Activated CD4-positive, alpha-beta memory T cell treated with anti-CD3 and anti-CD28 coated beads, Interleukin-2, amount 10 ng/mL, durations not matched to agents 7 days and 5 days (primary cell): ENCODE data around the gene PHF21A. TPM values are rescaled to one million over a fixed set of nuclear protein-coding genes. Genes with fewer than 3 reads are reported as not detected.

Experiments used
- CTCF ChIA-PET: fragments of 350-600 bp; sonication (Branson Sonifier 250); formaldehyde crosslinking; loops from one replicate; lab custom pipeline; 2021; ENCODE audit warnings: antibody characterized with exemption, inconsistent platforms; lab: Charles Lee
- POLR2A ChIA-PET: fragments of 350-600 bp; sonication (Branson Sonifier 250); formaldehyde crosslinking; loops from one replicate; lab custom pipeline; 2021; ENCODE audit warnings: antibody characterized with exemption; lab: Charles Lee
- DNase-seq: peaks from one replicate; pipeline ENCODE4 v3.0.0-alpha.2; 2020
- H3K27ac Mint-ChIP-seq: one replicate; pipeline ENCODE4 v1.8.0; 2021; ENCODE audit warnings: mild to moderate bottlenecking, mixed read lengths
- H3K27me3 Mint-ChIP-seq: one replicate; pipeline ENCODE4 v1.8.0; 2021; ENCODE audit warnings: mixed read lengths
- H3K36me3 Mint-ChIP-seq: one replicate; pipeline ENCODE4 v1.8.0; 2021; ENCODE audit warnings: low read depth, mixed read lengths
- H3K4me1 Mint-ChIP-seq: one replicate; pipeline ENCODE4 v1.8.0; 2021; ENCODE audit warnings: mixed read lengths
- H3K4me3 Mint-ChIP-seq: one replicate; pipeline ENCODE4 v1.8.0; 2021; ENCODE audit warnings: mild to moderate bottlenecking, mixed read lengths
- H3K9me3 Mint-ChIP-seq: one replicate; pipeline ENCODE4 v1.8.0; 2021; ENCODE audit warnings: mixed read lengths
- total RNA-seq, 2 experiments: library from RNA; stranded (reverse); gene quantifications; one replicate each; pipeline ENCODE4 v1.2.3, GENCODE V29; 2021

The PHF21A gene
- total RNA-seq, 2 experiments from 2014 or later = 52.6 to 56.9 TPM

DNA sequence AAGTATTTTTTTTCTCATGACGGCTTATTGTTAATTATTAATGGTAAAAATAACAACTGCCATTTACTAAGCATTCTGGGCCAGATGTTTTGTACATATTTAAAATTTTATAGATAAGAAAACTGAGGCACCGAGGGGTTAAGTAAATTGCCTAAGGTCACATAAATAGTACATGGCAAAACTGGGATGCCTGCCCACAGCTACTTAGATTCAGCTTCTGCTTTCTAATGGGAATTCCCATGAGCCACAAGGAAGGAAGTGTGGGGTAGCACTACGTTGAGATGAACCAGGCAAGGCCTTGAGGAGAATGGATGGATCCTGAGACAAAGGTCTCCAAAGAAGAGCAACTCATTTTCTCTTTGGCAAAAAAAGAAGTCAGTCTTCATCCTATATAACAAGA, 11.9 kb upstream of the PHF21A start:
- H3K4me1 Mint-ChIP-seq = no peaks in the 10 kb centered on the region
- no peak overlapping the region for H3K27ac Mint-ChIP-seq
- no peak overlapping the region for H3K4me3 Mint-ChIP-seq
- ChIA-PET CTCF (no interaction called here), POLR2A (no interaction called here)
- H3K9me3 Mint-ChIP-seq = no peaks in the 10 kb centered on the region
- DNase-seq = no peak
- H3K27me3 Mint-ChIP-seq = peaks cover 9% of the 10 kb centered on the region
- H3K36me3 Mint-ChIP-seq = no peaks in the 10 kb centered on the region

DNA sequence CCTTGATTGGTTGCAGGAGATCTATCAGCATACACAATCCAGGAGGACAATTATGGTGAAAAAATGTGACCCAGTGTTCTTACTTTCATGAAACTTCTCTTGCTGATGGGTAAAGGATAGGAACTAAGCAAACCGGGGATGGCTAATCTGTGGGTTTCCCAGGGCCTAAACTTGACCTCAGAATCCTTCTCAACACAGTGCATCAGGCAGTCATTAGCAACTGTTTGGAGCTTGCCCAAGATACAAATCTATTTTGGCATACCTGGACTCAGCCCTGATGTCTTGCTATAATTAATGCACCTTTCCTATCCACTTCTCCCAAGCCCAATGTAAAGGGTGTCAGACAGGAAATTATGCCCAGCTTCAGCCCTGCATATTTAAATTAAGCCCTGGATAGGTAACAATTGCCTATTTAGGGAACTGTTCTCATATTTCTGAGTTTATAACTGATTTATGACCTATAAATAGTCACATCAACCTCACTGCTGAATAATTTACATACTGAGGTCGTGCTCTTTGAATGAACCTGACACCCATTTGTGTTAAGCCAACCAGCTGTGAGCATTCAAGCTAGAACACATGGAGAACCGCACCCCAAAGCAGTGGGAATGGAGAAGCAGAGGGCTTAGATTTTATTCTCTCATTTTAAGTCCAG, 9.2 kb upstream of the PHF21A start:
- H3K36me3 Mint-ChIP-seq = no peaks in the 10 kb centered on the region
- DNase-seq = no peak
- no peak overlapping the region for H3K4me3 Mint-ChIP-seq
- peaks cover 15% of the 10 kb centered on the region for H3K4me1 Mint-ChIP-seq
- ChIA-PET POLR2A (no interaction called here), CTCF (no interaction called here)
- H3K9me3 Mint-ChIP-seq = no peaks in the 10 kb centered on the region
- H3K27ac Mint-ChIP-seq = no peak overlapping the region
- H3K27me3 Mint-ChIP-seq = peaks cover 9% of the 10 kb centered on the region

DNA sequence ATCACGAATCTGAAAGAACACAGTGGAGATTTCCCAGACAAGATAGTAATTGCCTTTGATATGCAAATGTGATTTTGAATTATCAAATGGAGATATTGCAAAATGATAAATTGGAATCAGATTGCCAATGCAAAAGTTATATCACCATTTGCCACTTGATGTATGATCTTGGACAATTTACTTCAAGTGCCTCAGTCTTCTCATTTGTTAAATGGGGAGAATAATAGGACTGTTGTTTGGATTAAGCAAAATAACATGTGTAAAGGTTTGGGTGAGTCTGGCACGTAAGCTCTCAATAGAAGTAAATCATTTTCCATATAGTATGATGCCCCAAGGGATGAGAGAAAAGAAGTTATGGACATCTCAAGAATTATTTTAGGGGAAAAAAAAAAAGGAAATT, 7.9 kb upstream of the PHF21A start:
- POLR2A ChIA-PET = interaction anchor here (0.9 kb wide), 1 partner anchor 13 kb away, joined by 3 read pairs; no protein-coding TSS in a partner anchor
- no peaks in the 10 kb centered on the region for H3K36me3 Mint-ChIP-seq
- peaks cover 4% of the 10 kb centered on the region for H3K27me3 Mint-ChIP-seq
- H3K4me3 Mint-ChIP-seq = no peak overlapping the region
- H3K27ac Mint-ChIP-seq = no peak overlapping the region
- H3K4me1 Mint-ChIP-seq = peaks cover 15% of the 10 kb centered on the region
- no peaks in the 10 kb centered on the region for H3K9me3 Mint-ChIP-seq
- no peak for DNase-seq
- CTCF ChIA-PET = no interaction called here

DNA sequence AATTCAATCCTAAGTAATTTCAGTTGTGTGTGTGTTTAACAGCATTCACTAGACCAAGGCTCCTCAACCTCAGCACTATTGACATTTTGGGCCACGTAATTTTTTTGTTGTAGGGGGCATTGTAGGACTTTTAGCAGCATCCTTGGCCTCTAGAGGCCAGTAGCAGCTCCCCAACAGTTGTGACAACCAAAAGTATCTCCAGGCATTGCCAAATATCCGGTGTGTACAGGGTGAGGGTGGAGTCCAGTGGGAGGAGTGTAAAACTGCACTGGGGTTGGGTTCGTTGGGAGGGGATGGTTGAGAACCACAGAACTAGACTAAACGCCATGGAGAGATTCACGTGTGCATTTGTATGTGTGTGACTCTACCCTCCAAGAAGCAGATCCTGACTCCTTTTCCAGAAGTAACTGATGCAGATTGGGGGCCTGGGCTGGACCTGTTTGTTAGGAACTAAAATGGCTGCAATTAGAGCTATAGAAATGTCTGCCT, 5.9 kb upstream of the PHF21A start:
- no peaks in the 10 kb centered on the region for H3K36me3 Mint-ChIP-seq
- peak overlapping the region; percentile 72 for H3K27ac Mint-ChIP-seq
- H3K9me3 Mint-ChIP-seq = no peaks in the 10 kb centered on the region
- H3K4me3 Mint-ChIP-seq = no peak overlapping the region
- ChIA-PET CTCF (interaction anchor here (0.9 to 2.3 kb wide), 6 partner anchors 9 to 209 kb away, joined by 3 to 14 read pairs (median 3); partner anchors contain the start of gene PEX16), POLR2A (interaction anchor here (1.0 to 1.3 kb wide), 3 partner anchors 10 to 323 kb away, joined by 3 to 4 read pairs (median 4); no protein-coding TSS in a partner anchor)
- H3K4me1 Mint-ChIP-seq = peaks cover 24% of the 10 kb centered on the region
- peak; percentile 79 for DNase-seq
- peaks cover 4% of the 10 kb centered on the region for H3K27me3 Mint-ChIP-seq

DNA sequence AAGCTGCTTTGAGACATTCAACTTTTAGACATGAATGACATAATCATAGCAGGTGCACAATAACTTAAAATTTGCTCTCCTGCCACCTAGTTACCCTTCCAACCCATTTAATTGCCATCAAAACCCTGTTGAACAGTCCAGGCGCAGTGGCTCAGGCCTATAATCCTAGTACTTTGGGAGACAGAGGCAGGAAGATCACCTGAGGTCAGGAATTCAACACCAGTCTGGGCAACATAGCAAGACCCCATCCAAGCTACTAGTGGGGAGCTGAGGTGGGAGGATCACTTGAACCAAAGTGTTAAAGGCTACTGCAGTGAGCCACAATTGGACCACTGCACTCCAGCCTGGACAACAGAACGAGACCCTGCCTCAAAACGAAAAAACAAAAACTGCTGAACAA, 4.0 kb upstream of the PHF21A start:
- CTCF ChIA-PET = interaction anchor here (1.2 to 1.3 kb wide), 3 partner anchors 9 to 114 kb away, joined by 3 to 5 read pairs (median 3); no protein-coding TSS in a partner anchor
- Mint-ChIP-seq H3K4me3 (no peak overlapping the region), H3K36me3 (no peaks in the 10 kb centered on the region), H3K27me3 (no peaks in the 10 kb centered on the region), H3K9me3 (no peaks in the 10 kb centered on the region), H3K27ac (no peak overlapping the region), H3K4me1 (peaks cover 24% of the 10 kb centered on the region)
- DNase-seq = no peak
- POLR2A ChIA-PET = interaction anchor here (2.5 kb wide), 1 partner anchor 9 kb away, joined by 13 read pairs; no protein-coding TSS in a partner anchor

DNA sequence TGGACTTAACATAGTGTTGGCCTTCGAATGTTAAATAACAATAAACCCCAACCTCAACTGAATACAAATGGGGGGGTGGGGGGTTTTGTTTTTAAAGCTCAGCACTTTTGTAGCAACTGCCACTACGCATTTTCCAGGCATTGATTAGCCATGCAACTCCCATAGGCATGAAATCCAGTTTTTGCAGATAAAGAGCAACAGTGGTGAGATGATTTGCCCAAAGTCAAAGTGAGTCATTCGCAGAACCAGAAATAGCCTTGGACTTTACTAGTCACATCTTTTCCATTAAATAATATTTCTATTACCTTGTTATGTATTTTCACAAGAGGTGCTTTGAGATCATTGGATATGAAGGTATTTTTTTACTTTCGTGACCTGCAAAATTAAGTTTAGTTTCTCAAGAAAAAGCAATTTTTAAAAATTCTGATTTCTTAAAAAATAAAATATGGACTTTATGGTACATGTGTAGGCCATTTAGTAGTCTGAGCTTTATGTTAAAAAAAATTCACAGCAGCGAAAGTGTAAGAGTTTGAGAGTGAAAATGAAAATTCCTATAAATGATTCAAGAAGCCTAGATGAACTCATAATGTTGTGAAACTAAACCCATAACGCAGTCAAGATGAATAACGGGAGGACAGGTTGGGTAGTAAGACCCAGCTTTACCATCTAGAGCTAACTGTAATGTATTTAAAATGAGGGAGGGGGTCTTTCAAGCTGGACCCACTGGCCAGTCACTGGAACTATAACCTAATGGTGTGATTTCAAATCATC, 1.9 kb upstream of the PHF21A start:
- no peaks in the 10 kb centered on the region for H3K9me3 Mint-ChIP-seq
- H3K27ac Mint-ChIP-seq = no peak overlapping the region
- peak overlapping the region; percentile 51 for H3K4me3 Mint-ChIP-seq
- H3K4me1 Mint-ChIP-seq = peaks cover 39% of the 10 kb centered on the region
- DNase-seq = no peak
- peaks cover 6% of the 10 kb centered on the region for H3K36me3 Mint-ChIP-seq
- POLR2A ChIA-PET = interaction anchor here (1.0 to 2.5 kb wide), 3 partner anchors 10 to 226 kb away, joined by 3 to 8 read pairs (median 3); no protein-coding TSS in a partner anchor
- CTCF ChIA-PET = interaction anchor here (0.6 to 1.8 kb wide), 5 partner anchors 65 to 280 kb away, joined by 3 to 14 read pairs (median 4); no protein-coding TSS in a partner anchor
- no peaks in the 10 kb centered on the region for H3K27me3 Mint-ChIP-seq

DNA sequence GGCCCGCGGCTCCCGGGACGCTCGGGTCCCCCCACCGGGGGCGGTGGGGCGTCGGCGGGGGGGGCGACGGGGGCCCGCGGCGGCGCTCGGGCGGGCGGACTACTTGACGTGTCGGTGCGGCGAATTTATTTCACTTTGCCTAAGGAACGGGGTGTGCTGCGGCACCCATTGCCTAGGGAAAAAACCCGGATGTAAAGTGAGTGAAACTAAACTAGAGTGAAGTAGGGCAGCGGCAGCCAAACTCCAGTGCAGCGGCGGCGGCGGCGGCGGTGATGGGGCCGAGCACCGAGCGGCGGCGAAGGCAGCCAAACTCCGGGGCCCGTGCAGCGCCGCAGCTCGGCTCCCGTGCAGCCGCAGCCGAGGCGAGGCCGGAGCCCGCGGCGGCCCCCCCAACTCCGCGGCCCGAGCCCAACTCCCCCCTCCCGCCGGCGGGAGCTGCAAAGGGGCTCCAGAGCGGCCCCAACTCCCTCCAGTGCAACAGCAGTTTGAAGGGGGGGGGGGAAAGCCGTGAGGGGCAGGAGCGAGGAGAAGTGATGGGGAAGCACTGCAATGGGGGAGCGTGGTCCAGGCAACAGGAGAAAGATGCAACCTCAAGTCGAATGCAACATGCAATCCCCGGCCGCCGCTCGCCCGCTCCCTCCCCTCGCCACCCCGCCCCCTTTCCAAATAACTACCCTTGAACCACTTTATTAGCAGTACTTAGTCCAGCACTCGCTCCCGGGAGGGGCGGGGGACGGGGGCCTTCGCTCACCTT, 647 bp upstream of the PHF21A start:
- no peaks in the 10 kb centered on the region for H3K27me3 Mint-ChIP-seq
- no peaks in the 10 kb centered on the region for H3K9me3 Mint-ChIP-seq
- H3K36me3 Mint-ChIP-seq = peaks cover 6% of the 10 kb centered on the region
- ChIA-PET CTCF (interaction anchor here (0.8 to 1.8 kb wide), 3 partner anchors 117 to 186 kb away, joined by 3 to 14 read pairs (median 3); no protein-coding TSS in a partner anchor), POLR2A (interaction anchor here (0.6 to 2.5 kb wide), 5 partner anchors 18 to 227 kb away, joined by 3 to 8 read pairs (median 3); no protein-coding TSS in a partner anchor)
- H3K4me3 Mint-ChIP-seq = peak overlapping the region; percentile 89
- peak; percentile 80 for DNase-seq
- H3K27ac Mint-ChIP-seq = peak overlapping the region; percentile 89
- H3K4me1 Mint-ChIP-seq = peaks cover 41% of the 10 kb centered on the region

DNA sequence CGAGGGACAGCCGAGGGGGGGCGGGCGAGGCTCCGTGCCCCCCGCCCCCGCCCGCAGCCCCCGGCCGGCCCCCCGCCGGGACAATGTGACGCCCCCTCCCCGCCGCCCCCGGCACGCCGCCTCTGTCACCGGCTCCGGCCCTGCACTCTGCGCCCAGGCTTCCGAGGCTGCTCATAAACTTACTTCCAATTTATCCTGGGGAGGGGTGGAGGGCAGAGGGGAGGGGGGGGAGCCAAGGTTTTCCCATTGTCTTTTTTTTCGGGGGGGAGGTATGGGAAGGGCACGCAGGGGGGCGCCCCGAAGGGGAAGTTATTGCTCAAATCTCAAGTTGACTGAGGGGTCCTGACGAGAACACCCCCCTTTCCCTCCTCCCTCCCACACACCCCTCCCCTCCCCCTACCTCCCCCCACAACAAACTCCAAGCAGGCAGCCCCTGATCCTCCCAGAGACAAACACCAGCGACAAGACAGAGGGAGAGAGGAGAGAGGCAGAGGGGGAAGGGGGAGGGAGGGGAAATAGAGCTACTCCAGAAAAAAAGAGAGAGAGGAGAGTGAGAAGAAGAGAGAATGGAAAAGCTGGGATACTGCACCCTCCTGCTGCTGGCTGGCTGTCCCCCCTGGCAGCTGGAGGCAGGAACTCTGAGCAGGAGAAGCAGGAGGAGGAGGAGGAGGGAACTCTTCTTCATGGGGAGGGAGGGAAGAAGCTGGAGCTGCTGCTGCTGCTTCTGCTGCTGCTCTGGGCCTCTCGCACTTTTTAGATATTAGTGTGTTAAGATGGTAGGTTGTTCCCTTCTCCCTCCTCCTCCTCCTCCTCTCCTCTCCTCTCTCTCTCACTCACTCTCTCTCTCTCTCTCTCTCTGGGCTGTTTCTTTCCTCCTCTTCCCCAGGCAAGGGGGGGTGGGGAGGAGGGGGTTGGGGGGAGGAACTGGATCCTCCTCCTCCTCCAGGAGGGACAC, 631 bp downstream of the PHF21A start:
- peaks cover 46% of the 10 kb centered on the region for H3K4me1 Mint-ChIP-seq
- ChIA-PET CTCF (no interaction called here), POLR2A (interaction anchor here (0.8 to 1.2 kb wide), 3 partner anchors 21 to 228 kb away, joined by 4 to 7 read pairs (median 6); no protein-coding TSS in a partner anchor)
- peak overlapping the region; percentile 89 for H3K4me3 Mint-ChIP-seq
- peaks cover 6% of the 10 kb centered on the region for H3K36me3 Mint-ChIP-seq
- H3K27ac Mint-ChIP-seq = peak overlapping the region; percentile 89
- peak; percentile 23 for DNase-seq
- H3K9me3 Mint-ChIP-seq = no peaks in the 10 kb centered on the region
- H3K27me3 Mint-ChIP-seq = no peaks in the 10 kb centered on the region

DNA sequence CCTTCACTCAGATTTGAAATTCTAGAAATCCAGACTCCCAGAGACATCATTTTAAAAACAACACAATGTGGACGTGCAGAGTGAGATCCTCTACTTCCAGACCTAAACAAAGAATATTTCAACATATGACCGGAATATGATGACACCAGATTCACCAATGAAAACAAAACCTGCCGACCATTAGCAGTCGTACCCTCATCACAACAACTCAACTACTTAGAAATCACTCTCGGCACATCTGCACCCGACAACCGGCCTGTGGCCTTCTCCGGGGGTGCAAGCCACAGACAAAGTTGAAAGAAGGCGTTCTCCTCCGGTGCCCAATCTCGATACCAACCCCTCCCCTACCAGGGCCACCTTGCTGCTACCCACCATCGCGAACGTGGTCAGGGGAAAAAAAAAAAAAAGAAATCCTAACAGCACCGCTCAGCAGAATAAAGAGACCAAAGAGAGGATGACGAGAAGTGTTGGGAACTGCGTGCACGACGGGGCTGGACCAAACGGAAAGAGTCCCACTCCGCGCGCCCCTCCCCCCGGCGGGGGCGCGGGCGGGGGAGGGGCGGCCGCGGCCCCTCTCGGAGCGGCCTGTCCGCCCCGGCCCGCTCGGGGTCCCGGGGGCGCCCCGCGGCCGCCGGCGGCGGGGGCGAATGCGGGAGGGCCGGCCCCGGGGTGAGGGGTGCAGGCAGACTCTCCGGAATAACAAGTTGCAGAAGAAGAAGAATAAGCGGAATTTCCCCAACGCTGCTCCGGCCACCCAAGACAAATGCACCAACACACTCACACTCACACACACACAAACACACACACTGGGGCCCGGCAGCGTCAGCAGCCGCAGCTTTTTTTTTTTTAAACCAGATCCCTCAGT, 1.7 kb downstream of the PHF21A start:
- Mint-ChIP-seq H3K27ac (peak overlapping the region; percentile 98), H3K27me3 (no peaks in the 10 kb centered on the region), H3K9me3 (no peaks in the 10 kb centered on the region), H3K4me3 (peak overlapping the region; percentile 96), H3K36me3 (peaks cover 6% of the 10 kb centered on the region), H3K4me1 (peaks cover 54% of the 10 kb centered on the region)
- peak; percentile 67 for DNase-seq
- CTCF ChIA-PET = no interaction called here
- POLR2A ChIA-PET = interaction anchor here (0.6 to 1.1 kb wide), 2 partner anchors 118 to 126 kb away, joined by 4 read pairs; no protein-coding TSS in a partner anchor

DNA sequence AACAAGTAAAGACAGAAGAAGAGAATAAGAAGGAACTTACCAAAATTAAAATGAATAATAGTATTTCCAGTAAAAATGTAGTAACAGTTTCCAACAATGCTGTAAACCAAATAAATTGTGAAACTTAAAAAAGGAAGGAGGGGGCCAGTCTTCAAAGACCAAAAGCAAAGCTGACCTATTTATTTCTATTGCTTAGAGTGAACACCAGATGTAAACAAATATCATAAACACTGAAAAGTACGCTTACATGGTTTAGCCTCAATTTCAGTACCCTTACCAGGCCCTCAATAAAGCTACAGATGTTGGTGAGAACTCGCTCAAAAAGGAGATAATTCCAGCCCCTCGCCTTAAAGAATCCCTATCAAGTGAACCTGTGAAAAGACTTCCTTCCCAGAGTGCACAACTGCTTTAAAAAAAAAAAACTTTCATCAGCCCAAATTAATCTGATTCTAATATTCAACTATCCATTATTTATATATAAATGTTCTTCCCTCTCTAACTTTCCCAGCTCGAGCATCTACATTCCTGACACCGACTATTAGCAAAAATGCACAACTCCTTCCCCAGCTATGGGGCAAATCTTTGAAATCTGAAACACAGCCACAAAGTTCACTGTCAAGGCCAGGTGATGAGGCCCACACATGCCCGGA, 2.4 kb downstream of the PHF21A start:
- peak overlapping the region; percentile 96 for H3K4me3 Mint-ChIP-seq
- ChIA-PET CTCF (interaction anchor here (1.0 to 1.3 kb wide), 2 partner anchors 18 to 124 kb away, joined by 3 read pairs; no protein-coding TSS in a partner anchor), POLR2A (interaction anchor here (0.6 to 1.1 kb wide), 3 partner anchors 9 to 125 kb away, joined by 3 to 4 read pairs (median 4); no protein-coding TSS in a partner anchor)
- no peaks in the 10 kb centered on the region for H3K27me3 Mint-ChIP-seq
- peaks cover 11% of the 10 kb centered on the region for H3K36me3 Mint-ChIP-seq
- H3K9me3 Mint-ChIP-seq = no peaks in the 10 kb centered on the region
- peak overlapping the region; percentile 98 for H3K27ac Mint-ChIP-seq
- DNase-seq = no peak
- peaks cover 60% of the 10 kb centered on the region for H3K4me1 Mint-ChIP-seq
